GM21360 (cell line): ENCODE measurements around the gene RRP1B.
"Not testable (repeated sequence)": the region's sequence is repeated elsewhere in the genome, so short reads cannot be mapped to it uniquely, and the experiment has no call there.

Source experiments
- ATAC-seq: cut with Tn5 transposase; IDR thresholded peaks from one replicate; pipeline ENCODE4 v1.9.1; 2021; ENCODE audit warnings: mild to moderate bottlenecking, moderate library complexity; ENCODE audit not compliant: unreplicated experiment

RRP1B gene

DNA sequence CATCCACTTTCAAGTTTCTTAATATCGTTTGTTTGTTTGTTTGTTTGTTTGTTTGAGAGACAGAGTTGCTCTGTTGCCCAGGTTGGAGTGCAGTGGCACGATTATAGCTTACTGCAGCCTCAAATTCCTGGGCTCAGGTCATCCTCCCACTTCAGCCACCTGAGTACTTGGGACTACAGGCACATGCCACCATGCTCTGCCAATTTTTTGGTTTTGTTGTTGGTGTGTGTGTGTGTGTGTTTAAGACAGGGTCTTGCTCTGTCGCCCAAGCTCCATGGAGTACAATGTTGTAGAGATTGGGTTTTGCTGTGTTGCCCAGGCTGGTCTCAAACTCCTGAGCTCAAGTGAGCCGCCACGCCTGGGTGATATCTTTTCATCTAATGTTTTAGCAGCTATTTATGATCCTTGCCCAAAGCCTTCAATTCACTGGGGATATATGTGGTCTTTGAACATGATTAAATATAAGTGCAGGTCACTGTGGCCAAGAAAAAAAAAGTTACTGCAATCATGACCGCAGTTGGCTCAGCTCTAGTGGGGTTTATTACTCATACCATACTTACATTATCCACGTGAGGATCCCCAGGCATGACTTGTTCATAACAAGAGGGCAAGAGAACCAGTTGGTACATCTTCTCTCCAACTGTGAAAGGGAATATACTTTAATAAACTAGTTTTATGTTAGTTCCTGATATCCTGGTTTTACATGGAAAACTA, 8.0 kb downstream of the RRP1B start:
- no peak for ATAC-seq

DNA sequence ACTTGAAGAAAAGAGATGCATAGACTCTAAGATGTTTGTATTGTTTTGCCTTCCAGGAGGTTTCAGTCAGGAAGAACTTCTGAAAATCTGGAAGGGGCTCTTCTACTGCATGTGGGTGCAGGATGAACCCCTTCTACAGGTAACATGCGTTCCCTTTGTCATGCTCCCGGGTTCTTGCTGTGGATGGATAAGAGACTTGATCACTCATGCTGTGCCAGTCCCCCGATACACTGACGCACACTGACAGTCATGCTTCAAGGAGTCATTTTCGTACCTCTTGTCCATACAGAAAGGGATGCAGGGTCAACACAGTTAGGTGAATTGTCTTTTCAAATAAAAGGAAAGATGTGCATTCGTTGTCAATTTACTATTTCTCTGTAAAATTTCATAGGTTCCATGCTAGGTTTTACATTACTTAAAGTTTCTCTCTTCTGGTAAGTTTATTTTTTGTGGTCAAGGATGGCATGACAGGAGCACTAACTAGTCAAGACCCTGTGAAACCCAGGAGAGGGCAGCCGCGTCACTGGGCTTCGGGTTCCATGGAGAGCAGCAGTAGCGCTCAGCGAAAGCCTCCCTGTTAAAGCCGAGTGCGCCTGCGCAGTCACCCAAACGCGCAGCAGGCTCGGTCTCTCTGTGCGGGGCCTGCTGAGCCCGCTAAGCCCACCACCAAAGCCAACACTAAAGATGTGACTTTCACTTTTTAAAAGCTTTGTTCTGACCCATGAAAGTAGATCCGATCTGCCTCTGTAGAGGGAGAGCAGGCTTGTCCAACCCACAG, 10.7 kb downstream of the RRP1B start:
- no peak for ATAC-seq

DNA sequence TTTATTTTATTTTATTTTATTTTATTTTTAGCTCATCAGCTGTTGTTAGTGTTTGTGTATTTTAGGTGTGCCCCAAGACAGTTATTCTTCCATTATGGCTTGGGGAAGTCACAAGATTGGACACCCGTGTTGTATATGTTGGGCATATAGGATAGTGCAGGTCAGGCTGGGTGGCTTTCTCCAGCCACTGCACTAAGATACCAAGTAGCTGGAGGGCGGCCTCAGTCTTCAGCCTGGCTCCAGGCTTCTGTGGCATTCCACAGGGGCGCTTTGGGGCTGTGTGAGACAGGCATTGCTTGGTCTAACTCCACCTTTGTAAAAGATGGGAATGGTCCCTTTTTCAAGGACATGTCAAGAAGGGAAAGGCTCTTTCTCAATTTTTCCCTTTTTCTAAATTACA, 16.5 kb downstream of the RRP1B start:
- ATAC-seq, result no peak

DNA sequence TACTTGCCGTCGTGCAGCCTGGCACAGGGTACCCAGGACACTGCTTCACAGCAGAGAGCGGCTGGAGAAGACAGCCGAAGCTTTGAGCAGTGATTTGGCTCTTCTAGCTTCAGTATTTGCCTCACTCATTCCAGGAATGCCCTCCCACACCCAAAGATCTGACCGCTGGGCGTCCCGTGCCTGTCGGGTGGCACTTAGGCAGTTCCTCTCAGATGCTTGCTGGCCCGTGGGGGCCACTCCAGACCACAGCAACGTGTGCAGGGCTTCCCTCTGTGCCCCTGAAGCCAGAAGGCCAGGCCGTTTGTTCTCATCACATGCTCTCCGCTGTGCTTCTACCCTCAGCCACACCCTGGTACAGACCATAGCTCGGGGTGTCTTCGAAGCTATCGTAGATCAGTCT, 17.0 kb downstream of the RRP1B start:
- no peak for ATAC-seq

DNA sequence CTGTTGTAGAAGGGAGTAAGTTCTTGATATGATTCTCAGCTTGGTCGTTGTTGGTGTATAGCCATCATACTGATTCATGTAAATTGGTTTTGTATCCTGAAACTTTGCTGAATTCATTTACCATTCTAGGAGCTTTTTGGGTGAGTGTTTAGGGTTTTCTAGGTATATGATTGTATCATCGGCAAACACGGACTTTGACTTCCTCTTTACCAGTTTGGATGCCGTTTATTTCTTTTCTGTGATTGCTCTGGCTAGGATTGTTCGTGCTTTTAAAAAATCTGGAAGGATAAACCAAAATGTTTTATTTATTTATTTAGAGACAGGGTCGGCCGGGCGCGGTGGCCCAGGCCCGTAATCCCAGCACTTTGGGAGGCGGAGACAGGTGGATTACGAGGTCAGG, 20.6 kb downstream of the RRP1B start:
- ATAC-seq, result no peak

DNA sequence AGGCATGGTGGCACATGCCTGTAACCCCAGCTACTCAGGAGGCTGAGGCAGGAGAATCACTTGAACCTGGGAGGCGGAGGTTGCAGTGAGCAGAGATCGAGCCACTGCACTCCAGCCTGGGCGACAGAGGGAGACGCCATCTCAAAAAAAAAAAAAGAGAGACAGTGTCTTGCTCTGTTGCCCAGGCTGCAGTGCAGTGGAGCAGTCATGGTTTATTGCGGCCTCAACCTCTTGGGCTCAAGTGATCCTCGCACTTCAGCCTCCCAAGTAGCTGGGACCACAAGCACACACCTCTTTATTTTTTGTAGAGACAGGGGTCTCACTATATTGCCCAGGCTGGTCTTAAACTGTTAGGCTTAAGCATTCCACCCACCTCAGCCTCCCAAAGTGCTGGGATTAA, 21.1 kb downstream of the RRP1B start:
- ATAC-seq, result not testable (repeated sequence)

DNA sequence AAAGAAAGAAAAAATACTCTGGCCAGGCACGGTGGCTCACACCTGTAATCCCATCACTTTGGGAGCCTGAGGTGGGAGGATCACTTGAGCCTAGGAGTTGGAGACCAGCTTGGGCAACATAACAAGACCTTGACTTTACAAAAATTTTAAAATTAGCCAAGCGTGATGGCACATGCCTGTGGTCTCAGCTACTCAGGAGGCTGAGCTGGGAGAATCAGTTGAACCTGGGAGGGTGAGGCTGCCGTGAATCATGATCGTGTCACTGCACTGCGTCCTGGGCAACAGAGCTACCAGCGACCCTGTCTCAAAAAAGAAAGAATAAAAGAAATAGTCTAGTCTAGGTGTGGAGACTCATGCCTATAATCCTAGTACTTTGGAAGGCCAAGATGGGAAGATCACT, 22.3 kb downstream of the RRP1B start:
- ATAC-seq, result no peak

DNA sequence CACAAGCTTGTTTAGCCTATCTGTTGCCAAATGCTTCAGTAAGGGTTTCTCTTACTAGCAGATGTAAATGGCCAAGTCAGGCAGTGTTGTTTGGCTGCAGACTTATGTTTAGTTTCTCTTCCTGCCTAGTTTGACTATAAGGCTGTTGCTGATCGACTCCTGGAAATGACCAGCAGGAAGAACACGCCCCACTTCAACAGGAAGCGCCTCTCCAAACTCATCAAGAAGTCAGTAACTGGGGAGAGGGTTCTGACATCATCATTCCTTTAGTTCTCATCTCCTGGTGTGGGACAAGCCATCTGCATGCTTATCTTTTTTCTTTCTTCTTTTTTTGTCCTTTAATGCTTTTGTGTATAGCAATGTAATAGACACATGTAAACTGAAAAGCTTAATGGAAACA, 25.1 kb downstream of the RRP1B start:
- ATAC-seq, result no peak

DNA sequence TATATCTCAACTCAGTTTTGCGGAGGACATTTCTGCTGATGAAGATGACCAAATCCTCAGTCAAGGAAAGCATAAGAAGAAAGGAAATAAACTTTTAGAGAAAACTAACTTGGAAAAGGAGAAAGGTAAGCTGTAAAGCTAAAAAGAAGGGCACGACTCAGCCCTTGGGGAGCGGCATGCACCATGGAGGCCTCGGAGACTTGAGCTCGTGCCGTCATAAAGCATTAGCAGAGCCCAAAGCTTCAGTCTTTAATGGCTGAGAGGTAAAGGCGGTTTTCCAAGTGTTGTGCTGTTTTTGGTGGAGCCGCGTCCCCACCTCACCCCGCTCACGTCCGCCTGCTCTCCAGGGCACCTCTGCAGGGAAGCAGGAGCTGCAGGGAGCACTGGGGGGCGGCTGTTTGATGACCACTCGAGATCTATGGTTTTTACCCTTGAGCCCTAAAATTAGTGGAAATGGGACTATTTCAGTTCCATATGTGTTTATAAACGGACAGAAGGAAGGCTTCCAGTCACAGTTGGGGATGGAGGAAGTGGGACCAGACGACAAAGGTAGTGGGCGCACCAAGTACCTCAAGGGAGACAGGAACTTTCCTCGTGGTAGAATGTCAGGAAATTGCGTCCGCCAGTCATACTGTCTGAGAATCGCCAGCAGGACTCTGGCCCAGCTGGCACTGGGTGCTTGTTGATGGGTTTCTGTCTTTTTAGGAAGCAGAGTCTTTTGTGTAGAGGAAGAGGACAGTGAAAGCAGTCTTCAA, 27.6 kb downstream of the RRP1B start:
- no peak for ATAC-seq

DNA sequence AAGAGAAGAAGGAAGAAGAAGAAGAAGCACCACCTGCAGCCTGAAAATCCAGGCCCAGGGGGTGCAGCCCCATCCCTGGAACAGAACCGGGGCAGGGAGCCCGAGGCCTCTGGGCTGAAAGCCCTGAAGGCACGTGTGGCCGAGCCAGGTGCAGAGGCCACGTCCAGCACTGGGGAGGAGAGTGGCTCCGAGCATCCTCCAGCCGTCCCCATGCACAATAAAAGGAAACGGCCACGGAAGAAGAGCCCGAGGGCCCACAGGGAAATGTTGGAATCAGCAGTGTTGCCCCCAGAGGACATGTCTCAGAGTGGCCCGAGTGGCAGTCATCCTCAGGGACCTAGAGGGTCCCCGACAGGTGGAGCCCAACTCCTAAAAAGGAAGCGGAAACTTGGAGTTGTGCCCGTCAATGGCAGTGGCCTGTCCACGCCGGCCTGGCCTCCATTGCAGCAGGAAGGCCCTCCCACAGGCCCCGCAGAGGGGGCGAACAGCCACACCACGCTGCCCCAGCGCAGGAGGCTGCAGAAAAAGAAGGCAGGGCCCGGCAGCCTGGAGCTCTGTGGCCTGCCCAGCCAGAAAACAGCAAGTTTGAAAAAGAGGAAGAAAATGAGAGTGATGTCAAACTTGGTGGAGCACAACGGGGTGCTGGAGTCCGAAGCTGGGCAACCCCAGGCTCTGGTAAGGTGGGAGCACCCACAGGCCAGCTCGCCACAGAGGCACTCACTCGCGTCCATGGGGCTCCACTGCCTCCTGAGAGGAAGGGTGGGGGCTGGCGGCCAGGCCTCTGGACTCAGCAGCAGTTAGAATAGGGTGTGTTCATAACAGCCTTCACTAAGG, 28.4 kb downstream of the RRP1B start:
- ATAC-seq, result no peak

DNA sequence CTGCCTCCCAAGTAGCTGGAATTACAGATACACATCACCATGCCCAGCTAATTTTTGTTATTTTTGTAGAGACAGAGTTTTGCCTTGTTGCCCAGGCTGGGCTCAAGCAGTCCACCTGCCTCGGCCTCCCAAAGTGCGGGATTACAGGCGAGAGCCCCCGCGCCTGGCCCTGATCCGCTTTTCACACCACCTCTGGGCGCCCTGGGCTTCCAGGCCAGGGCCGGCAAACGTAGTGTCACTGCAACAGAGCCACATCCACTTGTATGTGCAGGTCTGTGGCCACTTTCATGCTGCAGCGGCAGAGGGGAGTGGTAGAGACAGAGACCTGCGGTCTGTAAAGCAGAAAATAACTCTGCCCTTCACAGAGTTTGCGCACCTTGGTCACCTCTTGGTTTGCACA, 29.5 kb downstream of the RRP1B start:
- ATAC-seq, result no peak

DNA sequence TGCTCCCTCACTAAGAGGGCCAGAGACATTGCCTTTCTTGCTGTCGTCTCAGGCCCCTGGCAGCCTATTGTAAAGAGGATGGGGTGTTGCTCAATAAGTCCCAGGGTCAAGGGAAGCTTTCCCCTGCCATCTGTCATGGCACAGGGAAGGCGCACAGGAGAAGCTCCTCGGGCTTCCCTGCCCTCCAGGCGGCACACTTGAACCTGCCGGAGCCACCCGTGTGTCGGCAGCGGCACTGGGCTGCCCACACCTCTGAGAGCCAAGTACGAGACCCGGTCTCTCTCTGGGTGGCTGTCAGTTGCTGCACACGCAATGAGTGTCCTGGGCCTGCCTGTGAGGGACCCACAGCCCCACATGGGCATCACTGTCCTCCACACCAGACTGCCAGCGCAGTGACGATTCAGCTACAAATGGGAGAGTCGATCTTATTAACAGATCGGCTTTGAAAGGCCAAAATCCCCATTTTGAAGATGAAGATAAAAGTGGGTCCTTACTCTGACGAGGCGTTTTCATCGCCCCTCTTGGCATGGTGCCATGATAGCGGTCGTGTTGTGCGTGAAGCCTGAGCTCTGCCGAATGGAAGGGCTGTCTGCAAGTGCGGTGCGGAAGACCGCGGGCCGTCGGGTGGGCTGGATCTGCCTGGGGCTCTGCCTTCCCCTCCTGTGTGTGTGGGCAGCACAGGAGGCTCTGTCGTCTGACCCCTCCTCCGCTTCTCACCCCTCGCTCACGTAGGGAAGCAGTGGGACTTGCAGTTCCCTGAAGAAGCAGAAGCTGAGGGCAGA, 30.4 kb downstream of the RRP1B start:
- ATAC-seq, result no peak

DNA sequence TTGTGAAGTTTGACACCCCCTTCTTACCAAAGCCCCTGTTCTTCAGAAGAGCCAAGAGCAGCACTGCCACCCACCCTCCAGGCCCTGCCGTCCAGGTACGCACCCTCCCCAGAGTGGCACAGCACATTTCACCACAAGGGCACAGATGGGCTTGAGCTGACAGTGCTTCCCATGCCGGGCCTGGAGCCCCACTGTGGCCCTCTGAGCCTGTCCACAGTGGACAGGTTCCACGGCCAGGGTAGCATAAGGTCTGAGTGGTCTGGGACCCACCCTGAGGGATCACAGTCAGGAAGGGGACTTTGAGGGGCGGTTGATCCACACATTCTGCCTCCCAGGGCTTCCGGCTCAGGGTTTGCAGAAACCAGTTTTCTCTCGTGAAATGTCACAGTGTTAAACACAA, 31.0 kb downstream of the RRP1B start:
- ATAC-seq, result no peak

DNA sequence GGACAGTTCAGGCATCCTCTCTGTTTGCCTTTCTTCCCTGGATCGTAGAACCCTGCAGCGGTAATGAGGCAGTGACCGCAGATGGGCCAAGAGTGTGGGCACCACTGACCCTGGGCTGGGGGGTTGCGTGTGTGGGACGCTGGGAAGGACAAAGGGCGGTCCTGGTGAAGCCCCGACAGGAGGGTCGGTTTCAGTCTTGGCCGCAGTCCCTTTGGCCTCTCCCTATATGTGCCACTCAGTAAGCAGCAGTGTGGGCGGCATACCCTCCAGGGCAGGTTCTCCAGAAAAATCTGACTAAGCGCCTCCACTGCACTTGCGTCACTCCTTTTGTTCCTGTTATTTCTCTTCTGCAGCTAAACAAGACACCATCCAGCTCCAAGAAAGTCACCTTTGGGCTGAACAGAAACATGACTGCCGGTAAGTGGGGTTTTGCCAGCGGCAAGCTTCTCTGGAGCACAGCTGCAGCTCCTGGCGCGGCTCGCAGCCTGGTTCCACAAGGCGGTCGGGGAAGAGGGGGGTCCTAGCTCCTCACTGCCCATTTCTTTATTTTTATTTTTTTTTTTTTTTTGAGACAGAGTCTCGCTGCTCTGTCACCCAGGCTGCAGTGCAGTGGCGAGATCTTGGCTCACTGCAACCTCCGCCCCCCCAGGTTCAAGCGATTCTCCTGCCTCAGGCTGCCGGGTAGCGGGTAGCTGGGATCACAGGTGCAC, 31.9 kb downstream of the RRP1B start:
- no peak for ATAC-seq

DNA sequence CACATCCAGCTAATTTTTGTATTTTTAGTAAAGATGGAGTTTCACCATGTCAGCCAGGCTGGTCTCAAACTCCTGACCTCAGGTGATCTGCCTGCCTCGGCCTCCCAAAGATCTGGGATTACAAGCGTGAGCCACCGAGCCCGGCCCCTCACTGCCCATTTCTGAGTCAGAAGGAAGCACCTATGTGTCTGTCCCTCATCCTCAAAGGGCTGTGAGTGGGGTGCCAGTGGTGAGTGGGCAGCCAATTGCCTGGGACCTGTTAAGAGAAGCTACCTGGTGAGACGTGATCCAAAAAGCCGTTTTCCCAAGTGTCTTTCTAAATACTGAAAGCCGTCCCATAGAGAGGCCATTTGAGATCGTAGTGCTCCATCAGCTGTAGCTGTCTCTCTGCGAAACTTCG, 32.4 kb downstream of the RRP1B start:
- ATAC-seq, result no peak

DNA sequence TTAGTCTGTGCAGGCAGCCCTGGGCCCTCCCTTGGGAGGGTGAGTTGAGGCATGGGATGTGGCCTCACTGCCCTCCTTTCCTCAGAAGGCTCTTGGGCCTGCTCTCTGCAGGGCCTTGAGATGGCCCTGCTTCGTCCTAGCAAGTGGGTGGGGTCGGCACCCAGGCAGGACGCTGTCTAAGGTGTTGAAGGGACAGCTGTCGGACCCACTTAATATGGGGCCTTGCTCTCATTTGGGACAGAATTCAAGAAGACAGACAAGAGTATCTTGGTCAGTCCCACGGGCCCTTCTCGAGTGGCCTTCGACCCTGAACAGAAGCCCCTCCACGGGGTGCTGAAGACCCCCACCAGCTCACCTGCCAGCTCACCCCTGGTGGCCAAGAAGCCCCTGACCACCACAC, 33.6 kb downstream of the RRP1B start:
- ATAC-seq, result no peak

DNA sequence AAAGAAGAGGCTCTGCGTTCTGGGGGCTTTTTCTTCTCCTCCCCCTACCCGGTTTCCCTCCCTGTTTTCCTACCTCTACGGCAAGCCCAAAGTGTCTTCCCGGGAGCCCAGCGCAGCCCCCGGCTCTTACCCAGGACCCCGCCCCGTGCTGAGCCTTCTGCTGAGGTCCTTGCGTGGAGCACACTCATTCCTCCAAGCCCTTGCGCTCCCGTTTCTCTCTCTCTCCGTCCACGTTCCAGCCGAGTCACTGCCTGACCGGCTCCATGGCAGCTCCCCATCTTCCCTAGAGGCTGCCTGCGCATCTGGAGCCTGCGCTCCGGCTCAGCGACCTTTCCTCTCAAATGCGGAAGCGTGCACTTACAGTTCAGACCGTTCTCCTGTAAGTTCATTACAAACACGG, 34.6 kb downstream of the RRP1B start:
- no peak for ATAC-seq

DNA sequence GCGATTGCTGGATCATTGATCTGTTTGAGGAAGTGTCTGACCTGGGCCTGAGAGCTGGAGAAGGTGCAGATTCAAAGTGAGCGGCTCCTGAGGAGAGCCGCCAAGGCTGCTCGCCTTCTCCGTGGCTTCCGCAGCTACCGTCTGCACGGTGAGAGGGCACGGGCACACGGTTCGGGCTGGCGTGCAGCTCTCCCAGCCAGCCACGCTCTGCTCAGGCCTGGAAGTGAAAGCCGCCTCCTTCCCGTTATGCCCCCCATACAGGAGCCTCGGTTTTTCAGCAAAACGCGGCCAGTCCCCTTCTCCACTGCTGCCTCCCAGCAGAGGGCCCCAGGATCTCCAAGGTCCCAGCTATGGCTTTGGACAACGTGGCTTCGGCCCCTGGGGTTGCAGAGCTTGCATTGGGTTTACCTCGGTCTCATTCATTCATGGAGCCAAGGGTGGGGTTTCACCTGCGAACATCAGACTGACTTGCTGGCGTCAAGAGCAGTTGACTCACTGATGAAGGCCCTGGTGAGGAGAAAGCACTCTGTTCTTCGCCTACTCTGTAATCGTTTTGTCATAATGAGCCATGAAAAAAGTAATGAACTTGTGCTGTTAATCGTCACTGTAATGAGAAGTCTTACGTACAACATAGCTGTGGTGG, 35.2 kb downstream of the RRP1B start:
- ATAC-seq, result no peak

DNA sequence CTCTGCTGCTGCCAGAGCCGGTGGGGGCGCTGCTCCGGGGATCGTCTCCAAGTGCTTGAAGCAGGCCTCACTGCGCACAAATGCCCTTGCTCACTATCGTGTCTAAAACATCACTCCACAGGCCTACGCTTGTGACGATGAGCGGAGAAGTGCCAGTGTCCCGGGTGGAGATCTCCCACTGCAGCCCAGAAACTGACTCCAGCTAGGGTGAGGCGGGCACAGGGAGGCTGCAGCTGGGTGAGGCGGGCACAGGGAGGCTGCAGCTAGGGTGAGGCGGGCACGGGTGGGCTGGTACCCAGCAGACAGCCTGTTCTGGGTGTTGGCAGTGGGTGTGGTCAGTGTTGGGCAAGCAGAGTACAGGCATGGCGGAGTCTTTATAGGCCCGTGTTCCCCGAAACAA, 36.9 kb downstream of the RRP1B start:
- ATAC-seq, result no peak
